Lower lobe of right lung (tissue), 2 donors: ENCODE measurements around the gene UBE2E3. TPM values are rescaled to one million over a fixed set of nuclear protein-coding genes. Genes with fewer than 3 reads are reported as not detected.

ENCODE experiments used
- ATAC-seq, 2 donors: fragments of 200-7000 bp; cut with Tn5 transposase; one replicate each; pipeline ENCODE4 v1.9.1; 2020 to 2022; ENCODE audit warnings: mild to moderate bottlenecking in 2 of 2, moderate library complexity in 2 of 2
- DNase-seq: peaks from one replicate; pipeline ENCODE4 v3.0.0-alpha.2; 2020
- H3K27ac ChIP-seq: fragments of 200-600 bp; one replicate; pipeline ENCODE4 v1.8.0; 2022
- H3K27me3 ChIP-seq: fragments of 200-600 bp; one replicate; pipeline ENCODE4 v1.8.0; 2022; ENCODE audit warnings: low read depth
- H3K36me3 ChIP-seq: fragments of 200-600 bp; one replicate; pipeline ENCODE4 v1.8.0; 2022; ENCODE audit warnings: mild to moderate bottlenecking
- H3K4me1 ChIP-seq: fragments of 200-600 bp; one replicate; pipeline ENCODE4 v1.8.0; 2022
- H3K4me3 ChIP-seq: fragments of 200-600 bp; one replicate; pipeline ENCODE4 v1.8.0; 2022; ENCODE audit warnings: mild to moderate bottlenecking
- H3K9me3 ChIP-seq: fragments of 200-600 bp; one replicate; pipeline ENCODE4 v1.8.0; 2022
- CTCF ChIP-seq: fragments of 200-600 bp; IDR thresholded peaks from one replicate; pipeline ENCODE4 v1.8.0; 2022; ENCODE audit warnings: antibody characterized with exemption, mild to moderate bottlenecking
- intact Hi-C: fragments of 100-400 bp; cut with DNase I; formaldehyde crosslinking; loops from one replicate; pipeline ENCODE4 v1.11.0; 2022
- total RNA-seq: library from RNA; stranded (reverse); fragmentation: NEBNext Ultra II Directional; extraction: Animal tissue kit (Norgen Biotek cat#: 25700); gene quantifications from one replicate; pipeline ENCODE4 v1.2.1, GENCODE V29; 2021
- donor health status: DM: no; HTN: yes; CAD: no; lungs with severe emphysema.

The UBE2E3 gene
- total RNA-seq, 1 donor from 2014 or later: 39.7 TPM

- Histone ChIP-seq H3K36me3 (no peaks in the 10 kb centered on the region), H3K4me1 (no peaks in the 10 kb centered on the region), H3K27ac (no peak overlapping the region), H3K9me3 (no peaks in the 10 kb centered on the region), H3K4me3 (no peak overlapping the region), H3K27me3 (no peaks in the 10 kb centered on the region)
- intact Hi-C loops: no loop called here
- no peak for TF ChIP-seq CTCF
- DNase-seq (no peak), ATAC-seq (no peak)
Observed at GRCh38 chr2:180962727-180963314, 17.6 kb upstream of the UBE2E3 start.

- intact Hi-C loops: no loop called here
- Histone ChIP-seq H3K4me3 (no peak overlapping the region), H3K9me3 (no peaks in the 10 kb centered on the region), H3K36me3 (no peaks in the 10 kb centered on the region), H3K4me1 (no peaks in the 10 kb centered on the region), H3K27ac (no peak overlapping the region), H3K27me3 (no peaks in the 10 kb centered on the region)
- DNase-seq: no peak
- no peak for TF ChIP-seq CTCF
- no peak for ATAC-seq
Observed at GRCh38 chr2:180966378-180966777, 14.0 kb upstream of the UBE2E3 start.

- Histone ChIP-seq H3K9me3 (no peaks in the 10 kb centered on the region), H3K4me3 (no peak overlapping the region), H3K27me3 (no peaks in the 10 kb centered on the region), H3K36me3 (no peaks in the 10 kb centered on the region), H3K4me1 (no peaks in the 10 kb centered on the region), H3K27ac (no peak overlapping the region)
- DNase-seq: no peak
- no peak for ATAC-seq
- intact Hi-C loops: no loop called here
- no peak for TF ChIP-seq CTCF
Observed at GRCh38 chr2:180969124-180969523, 11.3 kb upstream of the UBE2E3 start.

- DNase-seq (no peak), ATAC-seq (no peak)
- Histone ChIP-seq H3K4me3 (no peak overlapping the region), H3K4me1 (no peaks in the 10 kb centered on the region), H3K27ac (no peak overlapping the region), H3K9me3 (no peaks in the 10 kb centered on the region), H3K36me3 (no peaks in the 10 kb centered on the region), H3K27me3 (no peaks in the 10 kb centered on the region)
- TF ChIP-seq CTCF: no peak
- intact Hi-C loops: no loop called here
Observed at GRCh38 chr2:180970016-180970415, 10.4 kb upstream of the UBE2E3 start.

- H3K9me3 ChIP-seq: no peaks in the 10 kb centered on the region
- no peaks in the 10 kb centered on the region for H3K27me3 ChIP-seq
- no peaks in the 10 kb centered on the region for H3K36me3 ChIP-seq
- no peak overlapping the region for H3K27ac ChIP-seq
- DNase-seq (no peak), ATAC-seq (no peak)
- H3K4me1 ChIP-seq: no peaks in the 10 kb centered on the region
- intact Hi-C loops: no loop called here
- TF ChIP-seq CTCF: no peak
- H3K4me3 ChIP-seq: no peak overlapping the region
Observed at GRCh38 chr2:180971811-180972210, 8.6 kb upstream of the UBE2E3 start.

- no peak for TF ChIP-seq CTCF
- Histone ChIP-seq H3K27me3 (no peaks in the 10 kb centered on the region), H3K27ac (no peak overlapping the region), H3K4me1 (no peaks in the 10 kb centered on the region), H3K4me3 (no peak overlapping the region), H3K9me3 (no peaks in the 10 kb centered on the region), H3K36me3 (no peaks in the 10 kb centered on the region)
- intact Hi-C loops: no loop called here
- ATAC-seq (no peak), DNase-seq (no peak)
Observed at GRCh38 chr2:180975585-180975984, 4.8 kb upstream of the UBE2E3 start.
